Prostate gland (tissue), 2 donors: ENCODE measurements around the gene EDAR.

Experiments
- CTCF ChIP-seq, 4 experiments: fragments of 200-600 bp in 2 of 4; fragments of 450-650 bp in 2 of 4; sonication (generic) in 2 of 4; IDR thresholded peaks; 1 replicate in 3 of 4; 2 replicates in 1 of 4; pipeline ENCODE4 v1.5.1; 2016 to 2019; ENCODE audit warnings: antibody characterized with exemption in 4 of 4, mild to moderate bottlenecking in 2 of 4, moderate library complexity in 2 of 4
- POLR2A ChIP-seq: fragments of 450-650 bp; IDR thresholded peaks from one replicate; pipeline ENCODE4 v1.6.1; 2016; ENCODE audit warnings: antibody characterized with exemption, mild to moderate bottlenecking

GRCh38 chr2:108868911-108869310, 120.1 kb downstream of the EDAR start:
- no peak for TF ChIP-seq CTCF (IDR thresholded peaks at IDR 0.05)
- TF ChIP-seq POLR2A, result no peak
